HepG2 (cell line): ENCODE measurements around the gene MRPL42. TPM values are rescaled to one million over a fixed set of nuclear protein-coding genes. Genes with fewer than 3 reads are reported as not detected.

Experiments used
- ATAC-seq: fragments of 200-7000 bp; cut with Tn5 transposase; 3 replicates; pipeline ENCODE4 v1.9.1; 2020; ENCODE audit warnings: mild to moderate bottlenecking, moderate library complexity
- BruUV-seq: library from RNA; stranded (reverse); fragments of 400-500 nt; replicated peaks from 2 replicates; lab custom pipeline; 2021; lab: Mats Ljungman, UMichigan
- CTCF ChIA-PET: fragments of 300-600 bp; formaldehyde crosslinking; extraction: SDS; loops from one replicate; lab custom pipeline; 2021; ENCODE audit warnings: low total read pairs, inconsistent platforms, low intra/inter-chr PET ratio; lab: Yijun Ruan, JAX
- POLR2A ChIA-PET: fragments of 350-600 bp; sonication (Branson Sonifier 250); formaldehyde crosslinking; loops from one replicate; lab custom pipeline; 2020; ENCODE audit warnings: antibody characterized with exemption, inconsistent platforms; lab: Yijun Ruan, JAX
- DNase-seq: peaks from one replicate; pipeline ENCODE4 v3.0.0-alpha.2; 2015; ENCODE audit warnings: low spot score
- FAIRE-seq: peaks from 3 replicates; lab custom pipeline; 2011; peaks lifted over from hg19 to GRCh38; lab: Jason Lieb, UNC
- H2AFZ ChIP-seq: one replicate; pipeline ENCODE4 v1.6.1; 2011; ENCODE audit warnings: low read length, inconsistent platforms
- H3K27ac ChIP-seq: fragments of 300-600 bp; 3 replicates; pipeline ENCODE4 v1.8.0; 2011; ENCODE audit warnings: mixed run types, mild to moderate bottlenecking, mixed read lengths, low read length, inconsistent platforms; ENCODE audit not compliant: insufficient read depth; ENCODE audit errors: extremely low read length
- H3K27me3 ChIP-seq, 2 experiments: fragments of 200-600 bp in 1 of 2; 2 replicates in 1 of 2; 3 replicates in 1 of 2; pipeline versions ENCODE4 v1.6.0 to v1.8.0; 2011; ENCODE audit warnings: low read length in 2 of 2, mild to moderate bottlenecking in 2 of 2, moderate library complexity in 2 of 2, inconsistent platforms in 1 of 2; ENCODE audit not compliant: insufficient read depth in 2 of 2, control insufficient read depth in 1 of 2
- H3K36me3 ChIP-seq, 2 experiments: fragments of 200-600 bp in 1 of 2; replicated peaks in 1 of 2; 2 replicates in 1 of 2; 3 replicates in 1 of 2; pipeline versions ENCODE4 v1.5.1 to v1.8.0; 2011; ENCODE audit warnings: low read length in 2 of 2, inconsistent platforms in 1 of 2; ENCODE audit not compliant: insufficient read depth in 2 of 2, control insufficient read depth in 1 of 2
- H3K4me1 ChIP-seq: 2 replicates; pipeline ENCODE4 v1.5.1; 2012; ENCODE audit warnings: low read length, inconsistent platforms; ENCODE audit not compliant: insufficient read depth
- H3K4me2 ChIP-seq: 2 replicates; pipeline ENCODE4 v1.6.0; 2011; ENCODE audit warnings: low read depth, low read length, inconsistent platforms
- H3K4me3 ChIP-seq, 3 experiments: fragments of 200-600 bp in 1 of 3; sonication (generic), shearing (Covaris generic) in 1 of 3; replicated peaks in 1 of 3; 2 replicates each; pipeline ENCODE4 v1.5.1; 2011 to 2016; ENCODE audit warnings: low read length in 3 of 3, inconsistent platforms in 2 of 3, low read depth in 2 of 3, mild to moderate bottlenecking in 2 of 3, control low read depth in 1 of 3, mixed read lengths in 1 of 3; ENCODE audit not compliant: insufficient read depth in 1 of 3
- H3K79me2 ChIP-seq: one replicate; pipeline ENCODE4 v1.6.1; 2011; ENCODE audit warnings: low read length, inconsistent platforms; ENCODE audit not compliant: insufficient read depth
- H3K9ac ChIP-seq: 2 replicates; pipeline ENCODE4 v1.6.0; 2011; ENCODE audit warnings: mild to moderate bottlenecking, low read depth, low read length, inconsistent platforms; ENCODE audit not compliant: insufficient read depth
- H3K9me3 ChIP-seq: 2 replicates; pipeline ENCODE4 v1.5.1; 2012; ENCODE audit warnings: mild to moderate bottlenecking, low read length
- H4K20me1 ChIP-seq: 2 replicates; pipeline ENCODE4 v1.6.0; 2011; ENCODE audit warnings: inconsistent platforms, mild to moderate bottlenecking, low read length, moderate library complexity; ENCODE audit not compliant: insufficient read depth
- NCOA2 ChIP-seq: sonication (generic); formaldehyde crosslinking; IDR thresholded peaks from 2 replicates; pipeline ENCODE4 v1.8.0; 2022; ENCODE audit warnings: inconsistent platforms
- ZFY ChIP-seq: sonication (generic); formaldehyde crosslinking; IDR thresholded peaks from 2 replicates; pipeline ENCODE4 v1.4.0; 2020; ENCODE audit warnings: missing genetic modification reagents
- ZNF660 ChIP-seq: sonication (generic); formaldehyde crosslinking; IDR thresholded peaks from 2 replicates; pipeline ENCODE4 v1.5.1; 2020; ENCODE audit warnings: mild to moderate bottlenecking, low read depth, missing genetic modification reagents, borderline replicate concordance
- ZNF720 ChIP-seq: sonication (generic); formaldehyde crosslinking; IDR thresholded peaks from 2 replicates; pipeline ENCODE4 v1.4.0; 2020; ENCODE audit warnings: missing genetic modification reagents
- ZNF878 ChIP-seq: sonication (generic); formaldehyde crosslinking; IDR thresholded peaks from 2 replicates; pipeline ENCODE4 v1.8.1; 2023; ENCODE audit warnings: mild to moderate bottlenecking, missing genetic modification reagents, moderate library complexity
- WGBS: methylation state at CpG from one replicate; pipeline ENCODE4 v1.1.6; 2017; ENCODE audit warnings: low lambda C conversion rate; 5-methylcytosine and 5-hydroxymethylcytosine counted together
- in situ Hi-C: cut with HindIII; loops from 2 replicates; pipeline ENCODE4 v1.10.0; 2017; ENCODE audit warnings: low pct_unique_long_range_greater_than_20kb; ENCODE audit not compliant: extremely low pct_ligation_motif_present
- intact Hi-C: fragments of 100-400 bp; cut with micrococcal nuclease; formaldehyde crosslinking; loops from one replicate; pipeline ENCODE4 v1.10.0; 2022; ENCODE audit not compliant: unreplicated experiment
- polyA plus RNA-seq, 8 experiments: library from polyadenylated mRNA; depleted of rRNA in 3 of 8; stranded (reverse) in 7 of 8; unstranded in 1 of 8; fragments of >200 nt; fragmentation: Illumina TruSeq in 4 of 8; extraction: Trizol in 4 of 8; gene quantifications; 2 replicates each; pipeline versions ENCODE4 v1.2.1 to v1.2.3, GENCODE V29; 2011 to 2016; ENCODE audit warnings: low read depth in 4 of 8, missing spikeins in 1 of 8, mixed read lengths in 1 of 8; ENCODE audit not compliant: insufficient read depth in 1 of 8
- total RNA-seq, 5 experiments: library from RNA; depleted of rRNA; stranded (reverse); fragments of >200 nt; fragmentation: Illumina TruSeq; extraction: Trizol; gene quantifications; 2 replicates each; pipeline ENCODE4 v1.2.3, GENCODE V29; 2016; ENCODE audit warnings: low read depth in 1 of 5
- TF ChIP-seq, protein P1 (sequence below): sonication (generic); formaldehyde crosslinking; IDR thresholded peaks from 2 replicates; pipeline ENCODE4 v1.8.0; 2022; ENCODE audit warnings: mild to moderate bottlenecking, missing genetic modification reagents, moderate library complexity
- TF ChIP-seq, protein P2 (sequence below): sonication (generic); formaldehyde crosslinking; IDR thresholded peaks from 2 replicates; pipeline ENCODE4 v1.5.0; 2020; ENCODE audit warnings: missing genetic modification reagents
- TF ChIP-seq, protein P3 (sequence below): sonication (generic); formaldehyde crosslinking; IDR thresholded peaks from 2 replicates; pipeline ENCODE4 v1.9.0; 2021; ENCODE audit warnings: missing genetic modification reagents, borderline replicate concordance
- TF ChIP-seq, protein P4 (sequence below): sonication (generic); formaldehyde crosslinking; IDR thresholded peaks from 2 replicates; pipeline ENCODE4 v1.4.0; 2020; ENCODE audit warnings: missing genetic modification reagents
- TF ChIP-seq, protein P5 (sequence below): IDR thresholded peaks from 2 replicates; pipeline ENCODE4 v1.6.1; 2016; ENCODE audit warnings: missing genetic modification reagents, missing compliant biosample characterization
- TF ChIP-seq, protein P6 (sequence below): sonication (generic); formaldehyde crosslinking; IDR thresholded peaks from 2 replicates; pipeline ENCODE4; 2020; ENCODE audit warnings: missing genetic modification reagents, mild to moderate bottlenecking, borderline replicate concordance

MRPL42 gene
- total and polyA plus RNA-seq, 2 of the 13 experiments (the other 11 are each of a cell fraction or from before 2014, with no cell fraction given), result 93.3 to 148 TPM

DNA sequence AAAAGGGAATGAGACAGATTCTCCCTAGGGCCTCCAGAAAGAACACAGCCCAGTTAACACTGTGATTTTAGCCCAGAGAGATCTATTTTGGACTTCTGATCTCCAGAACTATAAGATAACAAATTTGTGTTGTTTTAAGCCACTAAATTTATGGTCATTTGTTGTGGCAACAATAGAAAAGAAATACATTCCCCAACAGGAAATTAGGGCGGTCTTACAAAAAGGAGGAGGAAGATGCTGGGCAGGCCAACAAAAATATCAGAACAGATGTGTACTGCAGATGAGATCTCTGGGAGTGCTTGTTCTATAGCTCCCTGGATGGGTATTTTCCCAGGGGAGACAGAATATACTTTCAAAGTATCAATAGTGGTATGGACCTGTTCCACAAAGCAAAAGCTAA lies 73.2 kb downstream of the MRPL42 start:
- H3K27me3 ChIP-seq, result no peaks in the 10 kb centered on the region; a peak in 1 of 5 replicates
- H3K9ac ChIP-seq, result no peak overlapping the region
- H3K79me2 ChIP-seq, result no peaks in the 10 kb centered on the region
- DNase-seq, result no peak
- ATAC-seq, result no peak
- no peaks in the 10 kb centered on the region for H3K36me3 ChIP-seq
- ChIA-PET POLR2A (no interaction called here), CTCF (no interaction called here)
- H3K27ac ChIP-seq, result no peak overlapping the region
- no peak overlapping the region for H3K4me3 ChIP-seq
- H4K20me1 ChIP-seq, result no peaks in the 10 kb centered on the region
- BruUV-seq, result no TSS peak
- H3K9me3 ChIP-seq, result no peaks in the 10 kb centered on the region
- intact Hi-C loops, result no loop called here
- no peak overlapping the region for H3K4me2 ChIP-seq
- no peak for FAIRE-seq
- in situ Hi-C loops, result no loop called here
- H3K4me1 ChIP-seq, result peaks cover 15% of the 10 kb centered on the region
- no peak overlapping the region for H2AFZ ChIP-seq
- WGBS, result 93% methylated on average over 1 of the region's 1 CpG
- TF ChIP-seq, protein P1, sequence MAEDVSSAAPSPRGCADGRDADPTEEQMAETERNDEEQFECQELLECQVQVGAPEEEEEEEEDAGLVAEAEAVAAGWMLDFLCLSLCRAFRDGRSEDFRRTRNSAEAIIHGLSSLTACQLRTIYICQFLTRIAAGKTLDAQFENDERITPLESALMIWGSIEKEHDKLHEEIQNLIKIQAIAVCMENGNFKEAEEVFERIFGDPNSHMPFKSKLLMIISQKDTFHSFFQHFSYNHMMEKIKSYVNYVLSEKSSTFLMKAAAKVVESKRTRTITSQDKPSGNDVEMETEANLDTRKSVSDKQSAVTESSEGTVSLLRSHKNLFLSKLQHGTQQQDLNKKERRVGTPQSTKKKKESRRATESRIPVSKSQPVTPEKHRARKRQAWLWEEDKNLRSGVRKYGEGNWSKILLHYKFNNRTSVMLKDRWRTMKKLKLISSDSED (CRISPR knock-in tag), result no peak
- TF ChIP-seq NCOA2 (CRISPR knock-in tag), result no peak
- TF ChIP-seq, protein P2, sequence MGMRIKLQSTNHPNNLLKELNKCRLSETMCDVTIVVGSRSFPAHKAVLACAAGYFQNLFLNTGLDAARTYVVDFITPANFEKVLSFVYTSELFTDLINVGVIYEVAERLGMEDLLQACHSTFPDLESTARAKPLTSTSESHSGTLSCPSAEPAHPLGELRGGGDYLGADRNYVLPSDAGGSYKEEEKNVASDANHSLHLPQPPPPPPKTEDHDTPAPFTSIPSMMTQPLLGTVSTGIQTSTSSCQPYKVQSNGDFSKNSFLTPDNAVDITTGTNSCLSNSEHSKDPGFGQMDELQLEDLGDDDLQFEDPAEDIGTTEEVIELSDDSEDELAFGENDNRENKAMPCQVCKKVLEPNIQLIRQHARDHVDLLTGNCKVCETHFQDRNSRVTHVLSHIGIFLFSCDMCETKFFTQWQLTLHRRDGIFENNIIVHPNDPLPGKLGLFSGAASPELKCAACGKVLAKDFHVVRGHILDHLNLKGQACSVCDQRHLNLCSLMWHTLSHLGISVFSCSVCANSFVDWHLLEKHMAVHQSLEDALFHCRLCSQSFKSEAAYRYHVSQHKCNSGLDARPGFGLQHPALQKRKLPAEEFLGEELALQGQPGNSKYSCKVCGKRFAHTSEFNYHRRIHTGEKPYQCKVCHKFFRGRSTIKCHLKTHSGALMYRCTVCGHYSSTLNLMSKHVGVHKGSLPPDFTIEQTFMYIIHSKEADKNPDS (CRISPR knock-in tag), result no peak
- no peak for TF ChIP-seq ZNF720 (CRISPR knock-in tag)
- TF ChIP-seq, protein P3, sequence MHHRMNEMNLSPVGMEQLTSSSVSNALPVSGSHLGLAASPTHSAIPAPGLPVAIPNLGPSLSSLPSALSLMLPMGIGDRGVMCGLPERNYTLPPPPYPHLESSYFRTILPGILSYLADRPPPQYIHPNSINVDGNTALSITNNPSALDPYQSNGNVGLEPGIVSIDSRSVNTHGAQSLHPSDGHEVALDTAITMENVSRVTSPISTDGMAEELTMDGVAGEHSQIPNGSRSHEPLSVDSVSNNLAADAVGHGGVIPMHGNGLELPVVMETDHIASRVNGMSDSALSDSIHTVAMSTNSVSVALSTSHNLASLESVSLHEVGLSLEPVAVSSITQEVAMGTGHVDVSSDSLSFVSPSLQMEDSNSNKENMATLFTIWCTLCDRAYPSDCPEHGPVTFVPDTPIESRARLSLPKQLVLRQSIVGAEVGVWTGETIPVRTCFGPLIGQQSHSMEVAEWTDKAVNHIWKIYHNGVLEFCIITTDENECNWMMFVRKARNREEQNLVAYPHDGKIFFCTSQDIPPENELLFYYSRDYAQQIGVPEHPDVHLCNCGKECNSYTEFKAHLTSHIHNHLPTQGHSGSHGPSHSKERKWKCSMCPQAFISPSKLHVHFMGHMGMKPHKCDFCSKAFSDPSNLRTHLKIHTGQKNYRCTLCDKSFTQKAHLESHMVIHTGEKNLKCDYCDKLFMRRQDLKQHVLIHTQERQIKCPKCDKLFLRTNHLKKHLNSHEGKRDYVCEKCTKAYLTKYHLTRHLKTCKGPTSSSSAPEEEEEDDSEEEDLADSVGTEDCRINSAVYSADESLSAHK, result no peak
- no peak for TF ChIP-seq ZFY
- TF ChIP-seq, protein P4, sequence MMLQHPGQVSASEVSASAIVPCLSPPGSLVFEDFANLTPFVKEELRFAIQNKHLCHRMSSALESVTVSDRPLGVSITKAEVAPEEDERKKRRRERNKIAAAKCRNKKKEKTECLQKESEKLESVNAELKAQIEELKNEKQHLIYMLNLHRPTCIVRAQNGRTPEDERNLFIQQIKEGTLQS (CRISPR knock-in tag), result no peak
- TF ChIP-seq, protein P5, sequence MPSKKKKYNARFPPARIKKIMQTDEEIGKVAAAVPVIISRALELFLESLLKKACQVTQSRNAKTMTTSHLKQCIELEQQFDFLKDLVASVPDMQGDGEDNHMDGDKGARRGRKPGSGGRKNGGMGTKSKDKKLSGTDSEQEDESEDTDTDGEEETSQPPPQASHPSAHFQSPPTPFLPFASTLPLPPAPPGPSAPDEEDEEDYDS, result no peak
- TF ChIP-seq, protein P6, sequence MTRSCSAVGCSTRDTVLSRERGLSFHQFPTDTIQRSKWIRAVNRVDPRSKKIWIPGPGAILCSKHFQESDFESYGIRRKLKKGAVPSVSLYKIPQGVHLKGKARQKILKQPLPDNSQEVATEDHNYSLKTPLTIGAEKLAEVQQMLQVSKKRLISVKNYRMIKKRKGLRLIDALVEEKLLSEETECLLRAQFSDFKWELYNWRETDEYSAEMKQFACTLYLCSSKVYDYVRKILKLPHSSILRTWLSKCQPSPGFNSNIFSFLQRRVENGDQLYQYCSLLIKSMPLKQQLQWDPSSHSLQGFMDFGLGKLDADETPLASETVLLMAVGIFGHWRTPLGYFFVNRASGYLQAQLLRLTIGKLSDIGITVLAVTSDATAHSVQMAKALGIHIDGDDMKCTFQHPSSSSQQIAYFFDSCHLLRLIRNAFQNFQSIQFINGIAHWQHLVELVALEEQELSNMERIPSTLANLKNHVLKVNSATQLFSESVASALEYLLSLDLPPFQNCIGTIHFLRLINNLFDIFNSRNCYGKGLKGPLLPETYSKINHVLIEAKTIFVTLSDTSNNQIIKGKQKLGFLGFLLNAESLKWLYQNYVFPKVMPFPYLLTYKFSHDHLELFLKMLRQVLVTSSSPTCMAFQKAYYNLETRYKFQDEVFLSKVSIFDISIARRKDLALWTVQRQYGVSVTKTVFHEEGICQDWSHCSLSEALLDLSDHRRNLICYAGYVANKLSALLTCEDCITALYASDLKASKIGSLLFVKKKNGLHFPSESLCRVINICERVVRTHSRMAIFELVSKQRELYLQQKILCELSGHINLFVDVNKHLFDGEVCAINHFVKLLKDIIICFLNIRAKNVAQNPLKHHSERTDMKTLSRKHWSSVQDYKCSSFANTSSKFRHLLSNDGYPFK (CRISPR knock-in tag), result no peak
- TF ChIP-seq ZNF660 (CRISPR knock-in tag), result no peak
- no peak for TF ChIP-seq ZNF878 (CRISPR knock-in tag)
- TF ChIP-seq, all 625 proteins: peak for 0
